ENCODE data around the gene OR7C1. TPM values are rescaled to one million over a fixed set of nuclear protein-coding genes. Genes with fewer than 3 reads are reported as not detected.
A peak's percentile ranks its signal among the peaks of the same experiment; 100 is the strongest.

The OR7C1 gene
- total and polyA plus RNA-seq, 2 experiments from 2014 or later: 0.03 TPM; not detected in 1

GRCh38 chr19:14748601-14749000 lies 86.4 kb downstream of the OR7C1 start:
- H3K4me3 Mint-ChIP-seq: no peak overlapping the region

More at GRCh38 chr19:14748601-14749000, 86.4 kb downstream of the OR7C1 start:
- Histone ChIP-seq H3F3A (replicated peaks; ENCODE audit: low read depth) (no peaks in the 10 kb centered on the region; the same call in 1 of the 2 replicates), H3K36me3 (ENCODE audit: insufficient read depth) (no peaks in the 10 kb centered on the region), H3K27me3 (ENCODE audit: insufficient read depth) (no peaks in the 10 kb centered on the region), H3K9me2 (ENCODE audit: insufficient read depth) (no peaks in the 10 kb centered on the region), H3K4me1 (ENCODE audit: insufficient read depth) (no peaks in the 10 kb centered on the region), H2AFZ (no peak overlapping the region), H4K20me1 (replicated peaks; ENCODE audit: insufficient read depth) (no peaks in the 10 kb centered on the region), H3K79me2 (replicated peaks; ENCODE audit: insufficient read depth) (no peaks in the 10 kb centered on the region), H3K4me2 (no peak overlapping the region), H3K27ac (ENCODE audit: low read depth) (no peak overlapping the region), H3K4me3 (no peak overlapping the region)
- H3K27me3 Mint-ChIP-seq (ENCODE audit: insufficient read depth, low read depth, poor library complexity): no peaks in the 10 kb centered on the region
- H3K9me3 Mint-ChIP-seq: peaks cover 13% of the 10 kb centered on the region; the same call in 2 of the 3 replicates
- H3K4me1 Mint-ChIP-seq: no peaks in the 10 kb centered on the region
- DNase-seq (ENCODE audit: low spot score) (no peak), ATAC-seq (no peak)
- peaks cover 38% of the 10 kb centered on the region for H3K36me3 Mint-ChIP-seq (ENCODE audit: low read depth)
- TF ChIP-seq POLR2AphosphoS5 (IDR thresholded peaks at IDR 0.05; ENCODE audit: low read depth) (no peak), ZNF331 (CRISPR knock-in tag; IDR thresholded peaks at IDR 0.05; ENCODE audit: low read depth) (no peak), ETS1 (IDR thresholded peaks at IDR 0.05) (no peak)
- no peak overlapping the region for H3K27ac Mint-ChIP-seq

Small RNAs within 50 kb of the gene (small RNA-seq; reads per million reads assigned to genes)
- gene AC005255.1 (ENCODE audit: low replicate concordance): 0.42 reads per million, percentile 28 among the genes with 10 or more reads in this experiment

Other genes starting within 250 kb of the OR7C1 start
- gene ADGRE3, start 160.3 kb downstream of the OR7C1 start, total RNA-seq (2014; rRNA removed; shearing (Covaris generic)): not detected in 2 replicates
- not detected in 2 replicates for gene ADGRE3, start 160.3 kb downstream of the OR7C1 start, polyA plus RNA-seq (2016; fragmentation: Nextera tagmentation; extraction: Ambion mirVana)
- 9.1 and 21.6 TPM in 2 replicates for gene ZNF333, start 145.1 kb downstream of the OR7C1 start, total RNA-seq (2014; rRNA removed; shearing (Covaris generic))
- 4.3 and 7.2 TPM in 2 replicates for gene ZNF333, start 145.1 kb downstream of the OR7C1 start, polyA plus RNA-seq (2016; fragmentation: Nextera tagmentation; extraction: Ambion mirVana)
- gene ADGRE2, start 56.6 kb downstream of the OR7C1 start, total RNA-seq (2014; rRNA removed; shearing (Covaris generic)): 2.4 and 2.9 TPM in 2 replicates
- 2.3 and 2.4 TPM in 2 replicates for gene ADGRE2, start 56.6 kb downstream of the OR7C1 start, polyA plus RNA-seq (2016; fragmentation: Nextera tagmentation; extraction: Ambion mirVana)
- not detected in 2 replicates for gene OR7A5, start within 50 bp of the OR7C1 start, total RNA-seq (2014; rRNA removed; shearing (Covaris generic))
- gene OR7A5, start within 50 bp of the OR7C1 start, polyA plus RNA-seq (2016; fragmentation: Nextera tagmentation; extraction: Ambion mirVana): not detected in 2 replicates
- not detected in 2 replicates for gene OR7A10, start 13.7 kb upstream of the OR7C1 start, total RNA-seq (2014; rRNA removed; shearing (Covaris generic))
- gene OR7A10, start 13.7 kb upstream of the OR7C1 start, polyA plus RNA-seq (2016; fragmentation: Nextera tagmentation; extraction: Ambion mirVana): not detected in 2 replicates
- gene OR7A17, start 50.9 kb upstream of the OR7C1 start, total RNA-seq (2014; rRNA removed; shearing (Covaris generic)): not detected in 2 replicates
- gene OR7A17, start 50.9 kb upstream of the OR7C1 start, polyA plus RNA-seq (2016; fragmentation: Nextera tagmentation; extraction: Ambion mirVana): not detected in 2 replicates
- not detected in 2 replicates for gene OR7C2, start 106.3 kb upstream of the OR7C1 start, total RNA-seq (2014; rRNA removed; shearing (Covaris generic))
- gene OR7C2, start 106.3 kb upstream of the OR7C1 start, polyA plus RNA-seq (2016; fragmentation: Nextera tagmentation; extraction: Ambion mirVana): not detected in 2 replicates
- gene SLC1A6, start 144.7 kb upstream of the OR7C1 start, total RNA-seq (2014; rRNA removed; shearing (Covaris generic)): 18.5 and 37.3 TPM in 2 replicates
- 10.1 and 12.6 TPM in 2 replicates for gene SLC1A6, start 144.7 kb upstream of the OR7C1 start, polyA plus RNA-seq (2016; fragmentation: Nextera tagmentation; extraction: Ambion mirVana)
- not detected in 2 replicates for gene CASP14, start 214.3 kb upstream of the OR7C1 start, total RNA-seq (2014; rRNA removed; shearing (Covaris generic))
- gene CASP14, start 214.3 kb upstream of the OR7C1 start, polyA plus RNA-seq (2016; fragmentation: Nextera tagmentation; extraction: Ambion mirVana): not detected in 2 replicates
- not detected in 2 replicates for gene OR1I1, start 247.0 kb upstream of the OR7C1 start, total RNA-seq (2014; rRNA removed; shearing (Covaris generic))
- gene OR1I1, start 247.0 kb upstream of the OR7C1 start, polyA plus RNA-seq (2016; fragmentation: Nextera tagmentation; extraction: Ambion mirVana): not detected in 2 replicates

All from GM23338 (cell line).